IPS-NIHi7 (cell line): ENCODE data around the gene NMUR1.
A peak's percentile ranks its signal among the peaks of the same experiment; 100 is the strongest.

Experiments used
- DNase-seq: peaks from one replicate; pipeline ENCODE4 v3.0.0; 2012; ENCODE audit warnings: mixed read lengths; ENCODE audit errors: extremely low spot score

NMUR1 gene

DNA sequence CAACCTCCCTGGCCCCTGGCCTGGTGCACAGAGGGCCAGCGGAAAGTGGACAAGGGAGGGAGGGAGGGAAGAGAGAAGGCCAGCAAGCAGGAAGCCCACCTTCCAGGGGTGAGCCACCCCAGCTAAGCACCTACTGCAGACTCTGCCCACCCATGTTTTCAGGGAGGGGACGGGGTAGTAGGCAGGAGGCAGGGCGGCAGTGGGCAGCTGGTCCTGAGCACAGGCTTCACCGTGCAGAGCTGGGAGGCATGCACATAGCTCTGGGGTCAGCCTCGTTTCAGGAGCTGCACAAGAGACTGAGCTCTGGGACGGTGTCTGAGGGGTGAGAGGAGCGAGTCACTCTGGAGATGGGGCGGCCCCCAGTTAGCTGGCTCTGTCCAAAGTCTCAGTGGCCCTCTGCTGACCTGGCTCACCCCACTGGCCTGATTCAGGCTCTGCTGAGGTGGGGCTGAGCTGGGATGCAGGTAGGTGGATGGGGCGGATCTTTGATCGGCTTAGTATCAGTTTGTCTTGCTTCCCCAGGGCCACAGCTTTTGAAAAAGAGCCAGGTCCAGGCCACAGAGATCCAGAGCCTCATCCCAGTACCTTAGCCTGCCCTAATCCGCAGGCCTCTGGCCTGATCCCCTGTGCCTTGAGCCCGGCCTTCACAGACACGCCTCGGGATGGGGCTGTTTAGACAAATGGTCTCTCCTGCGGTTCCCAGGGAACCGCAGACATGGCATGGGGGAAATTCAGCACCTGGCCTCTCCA lies 3.7 kb downstream of the NMUR1 start:
- no peak for DNase-seq

DNA sequence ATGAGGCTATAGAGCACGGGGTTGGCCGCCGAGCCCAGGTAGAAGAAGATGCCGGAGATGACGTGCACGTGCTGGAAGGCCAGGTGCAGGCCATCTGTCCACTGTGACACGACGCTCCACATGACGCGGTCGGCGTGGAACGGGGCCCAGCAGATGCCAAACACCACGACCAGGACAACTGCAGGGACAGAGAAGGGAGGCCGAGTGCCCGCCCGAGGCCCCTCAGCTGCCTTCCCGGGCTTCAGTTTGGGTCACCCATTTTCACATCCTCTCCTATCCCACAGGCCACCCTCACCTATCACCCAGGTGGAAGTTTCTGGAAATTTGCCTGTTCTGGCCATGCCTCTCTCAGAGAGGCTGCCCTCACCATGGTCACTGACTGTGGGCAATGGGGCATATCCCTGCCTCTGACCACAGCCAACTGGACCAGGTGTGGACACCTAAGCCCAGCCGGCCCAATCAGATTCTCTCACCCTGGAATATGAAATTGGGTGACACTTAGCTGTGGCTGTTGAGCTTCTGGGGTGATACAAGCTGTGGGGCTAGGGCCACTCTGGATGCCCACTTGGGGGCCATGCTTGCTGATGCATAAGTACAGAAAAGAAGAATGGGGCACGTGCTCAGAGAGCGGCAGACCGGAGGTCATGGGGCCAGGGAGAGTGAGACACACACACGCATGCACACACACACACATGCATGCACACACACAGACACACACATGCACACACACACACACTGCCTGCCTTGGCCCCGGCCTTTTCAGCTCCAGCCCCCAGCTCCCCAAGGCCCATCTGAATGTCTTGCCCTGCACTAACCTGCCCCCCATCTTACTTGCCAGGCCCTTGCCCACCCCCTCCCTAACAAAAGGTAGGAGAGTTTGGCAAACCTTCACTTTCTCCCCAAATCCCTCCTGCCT lies 4.7 kb downstream of the NMUR1 start:
- no peak for DNase-seq

DNA sequence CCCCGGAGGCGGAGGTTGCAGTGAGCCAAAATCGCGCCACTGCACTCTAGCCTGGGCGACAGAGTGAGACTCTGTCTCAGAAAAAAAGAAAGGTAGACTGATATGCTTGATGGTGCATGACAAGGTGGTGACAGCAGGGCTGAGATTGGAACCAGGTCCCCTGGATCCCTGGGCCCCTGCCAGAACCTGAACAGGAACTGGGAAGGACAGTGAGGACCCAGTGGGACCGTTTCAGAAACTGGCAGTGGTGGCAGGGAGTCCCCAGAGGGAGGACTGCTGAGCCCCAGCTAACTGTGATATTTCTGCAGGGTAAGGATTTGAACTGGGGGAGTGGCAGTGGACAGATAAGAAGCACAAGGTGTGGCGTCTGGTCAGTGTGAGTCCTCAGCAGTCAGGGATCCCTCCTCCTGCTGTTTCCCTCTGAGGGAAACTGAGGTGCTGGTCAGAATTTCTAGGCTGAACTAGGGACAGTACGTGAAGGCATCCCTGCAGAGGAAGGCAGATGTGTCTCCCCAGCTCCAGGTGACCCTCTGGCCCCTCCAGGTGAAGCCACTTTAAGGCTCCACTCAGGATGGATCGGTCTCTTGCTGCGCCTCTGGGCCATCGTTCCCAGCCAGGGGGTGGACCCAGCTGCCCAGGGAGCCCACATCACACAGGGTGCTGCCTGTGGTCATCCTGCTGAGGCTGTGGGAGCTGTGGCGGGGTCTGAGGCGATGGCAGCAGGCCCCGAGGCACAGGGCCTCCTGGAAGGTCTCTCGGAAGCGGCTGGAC lies 5.6 kb downstream of the NMUR1 start:
- no peak for DNase-seq

DNA sequence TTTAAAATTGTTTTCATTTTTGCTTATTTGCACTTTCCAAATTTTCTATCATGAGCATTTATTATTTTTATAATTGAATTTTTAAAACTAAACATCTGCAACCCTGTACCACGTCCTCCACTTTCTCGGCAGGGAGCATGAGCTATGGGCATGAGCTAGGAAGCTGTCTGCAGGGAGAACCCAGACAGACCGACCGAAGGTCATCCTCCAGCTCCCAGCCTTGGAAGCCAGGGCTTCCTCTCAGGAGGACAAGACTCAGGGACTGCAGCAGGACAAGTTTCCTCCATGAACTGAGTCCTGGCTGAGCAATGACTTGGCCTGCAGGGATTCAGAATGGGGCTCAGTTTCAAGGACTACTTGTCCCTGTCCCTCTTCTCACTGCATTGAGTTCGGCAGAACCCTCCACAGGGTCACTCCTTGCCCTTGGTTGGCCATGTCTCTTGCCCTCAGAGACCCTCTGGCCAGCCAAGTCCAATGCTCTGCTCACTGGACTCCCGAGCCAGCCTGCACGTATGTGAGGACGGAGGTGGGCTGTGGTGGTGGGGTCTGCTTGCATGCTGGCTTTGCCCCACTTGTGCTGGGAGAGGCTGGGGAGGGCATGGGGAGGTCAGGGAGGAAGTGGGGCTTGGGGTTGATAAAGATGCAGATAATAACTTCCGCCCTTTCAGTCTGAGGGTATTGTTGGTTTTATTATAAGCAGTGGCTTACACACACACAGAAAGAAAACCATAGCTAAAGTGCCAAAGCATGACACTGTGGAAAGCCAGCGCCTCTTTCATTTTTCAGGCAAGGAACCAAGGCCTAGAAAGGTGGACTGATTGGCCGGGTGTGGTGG lies 6.6 kb downstream of the NMUR1 start:
- DNase-seq, result no peak

DNA sequence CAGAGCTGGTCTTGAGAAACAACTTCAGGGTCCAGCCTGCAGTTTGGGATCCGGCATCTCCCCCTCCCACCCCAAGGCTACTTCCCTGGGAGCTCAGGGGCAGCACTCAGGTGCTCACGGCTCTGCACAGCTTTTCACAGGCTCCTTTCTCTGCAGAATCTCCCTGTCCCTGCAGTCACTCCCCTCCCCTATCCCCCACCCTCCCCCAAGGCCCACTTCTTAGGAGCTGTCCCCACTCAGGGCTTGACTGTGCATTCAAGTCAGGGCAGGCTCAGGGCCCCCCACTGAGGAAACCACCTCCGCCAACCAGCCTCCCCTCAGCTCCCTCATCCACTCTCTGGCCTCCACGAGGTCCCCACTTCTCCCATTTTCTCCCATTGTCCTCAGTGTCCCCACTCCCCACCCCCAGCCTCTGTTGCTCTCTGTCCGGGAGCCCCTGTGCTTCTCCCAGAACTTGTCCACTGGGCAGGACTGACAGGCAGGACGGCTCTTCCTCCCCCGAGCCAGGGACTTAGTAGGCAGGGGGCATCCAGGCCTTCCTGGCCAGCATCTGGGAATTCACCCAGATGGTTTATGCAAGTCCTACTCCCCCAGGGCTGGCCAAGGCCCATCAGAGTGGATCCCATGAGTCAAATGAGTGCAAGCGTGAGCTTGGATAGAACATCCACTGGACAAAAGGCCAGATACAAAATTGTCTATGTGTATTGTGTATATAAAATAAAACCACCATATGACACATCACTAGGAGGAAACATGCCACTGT lies 7.6 kb downstream of the NMUR1 start:
- DNase-seq, result no peak

DNA sequence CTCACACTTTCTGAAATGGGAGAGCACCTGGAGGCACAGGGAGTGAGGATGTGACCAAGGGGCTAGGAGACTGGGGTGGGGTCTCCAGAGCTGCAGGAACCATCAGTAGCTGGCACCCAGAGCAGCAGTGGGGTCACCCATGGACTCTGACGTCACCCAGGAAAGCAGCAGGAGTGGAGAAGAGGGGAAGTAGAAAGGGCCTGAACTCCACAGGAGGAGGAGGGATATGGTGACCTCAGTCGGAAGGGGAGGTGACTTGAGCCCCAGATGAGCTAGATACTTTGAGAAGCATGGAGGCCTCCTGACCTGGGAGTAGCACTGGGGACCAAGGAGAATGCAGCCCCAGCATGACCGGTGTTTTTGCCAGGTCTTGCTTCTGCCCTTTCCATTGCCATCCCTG lies 8.8 kb downstream of the NMUR1 start:
- no peak for DNase-seq

DNA sequence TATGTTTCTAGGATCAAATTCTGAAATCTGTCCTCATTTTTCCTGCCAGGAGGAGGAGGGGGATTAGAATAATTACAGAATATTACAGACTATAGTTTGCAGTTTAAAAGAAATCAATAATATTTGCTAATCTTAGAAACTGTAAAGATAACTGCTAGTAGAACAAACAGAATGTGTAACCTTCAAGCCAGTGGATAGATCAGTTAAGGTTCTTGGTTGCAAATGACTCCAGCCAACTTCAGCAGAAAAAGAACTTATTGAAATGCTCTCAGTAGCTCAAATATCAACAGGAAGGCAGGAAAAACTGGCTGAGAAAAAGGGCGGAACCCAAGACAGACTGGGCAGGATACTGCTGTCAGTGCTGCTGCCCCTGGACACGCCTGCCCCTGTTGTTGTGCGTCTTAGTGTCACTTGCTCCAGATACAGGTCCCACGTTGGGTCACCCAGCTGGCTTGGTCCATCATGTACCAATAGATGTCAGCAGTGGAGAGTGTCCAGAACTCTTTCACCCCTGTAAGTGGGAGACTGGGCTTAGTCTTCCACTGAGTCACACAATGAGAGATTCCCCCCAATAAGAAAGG lies 10.2 kb downstream of the NMUR1 start:
- no peak for DNase-seq

DNA sequence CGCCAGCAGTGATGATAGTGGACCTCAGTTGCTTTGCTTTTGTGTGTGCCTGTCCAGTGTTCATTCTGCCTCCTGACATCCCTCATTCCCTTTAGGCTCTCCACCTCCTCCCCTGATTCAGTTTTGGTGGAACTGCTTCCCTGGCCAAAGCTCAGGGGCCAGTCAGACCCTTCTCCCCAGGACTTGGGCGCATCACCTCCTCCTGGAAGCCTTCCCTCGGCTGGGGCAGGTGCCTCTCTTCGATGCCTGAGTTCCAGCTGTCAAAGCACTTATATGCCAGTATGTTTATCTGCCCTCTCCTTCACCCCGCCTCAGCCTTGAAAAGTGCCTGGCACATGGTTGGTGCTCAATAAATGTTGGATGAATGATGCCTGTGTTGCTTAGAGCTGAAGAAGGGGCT lies 11.5 kb downstream of the NMUR1 start:
- no peak for DNase-seq

DNA sequence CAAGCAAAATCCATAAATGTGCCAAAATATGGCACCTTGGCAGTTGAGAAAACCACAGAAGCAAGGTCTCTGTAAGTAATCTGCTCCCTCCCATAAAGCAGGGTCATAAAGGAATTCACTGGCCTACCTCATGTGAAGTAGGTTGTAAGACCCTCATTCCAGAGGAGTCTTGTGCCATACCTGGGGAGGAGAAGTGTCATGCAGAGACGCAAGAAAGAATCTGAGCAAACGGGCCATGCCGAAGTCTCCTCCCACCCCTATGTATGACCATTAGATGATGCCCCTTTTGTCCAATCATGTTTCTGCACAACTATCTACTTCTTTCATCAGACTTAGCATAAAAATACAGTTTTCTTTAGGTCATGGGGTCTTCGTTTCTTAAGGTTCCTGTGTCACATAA lies 14.6 kb downstream of the NMUR1 start:
- no peak for DNase-seq

DNA sequence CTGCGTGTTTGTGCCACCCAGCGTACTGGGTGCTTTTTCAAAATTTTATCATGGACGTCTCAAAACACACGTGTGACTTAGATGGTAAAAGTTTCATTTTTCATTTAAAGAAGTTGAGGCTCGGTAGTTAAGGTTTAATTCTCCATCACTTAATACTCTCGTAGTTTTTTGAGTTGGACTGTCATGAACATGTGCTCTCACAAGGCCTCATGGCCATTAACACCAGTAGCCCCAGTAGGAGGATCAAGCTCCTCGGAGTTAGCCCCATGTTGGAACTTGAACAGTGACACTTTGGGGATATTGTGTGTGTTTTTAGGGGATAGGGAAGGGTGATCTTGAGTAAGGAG lies 15.3 kb downstream of the NMUR1 start:
- no peak for DNase-seq

DNA sequence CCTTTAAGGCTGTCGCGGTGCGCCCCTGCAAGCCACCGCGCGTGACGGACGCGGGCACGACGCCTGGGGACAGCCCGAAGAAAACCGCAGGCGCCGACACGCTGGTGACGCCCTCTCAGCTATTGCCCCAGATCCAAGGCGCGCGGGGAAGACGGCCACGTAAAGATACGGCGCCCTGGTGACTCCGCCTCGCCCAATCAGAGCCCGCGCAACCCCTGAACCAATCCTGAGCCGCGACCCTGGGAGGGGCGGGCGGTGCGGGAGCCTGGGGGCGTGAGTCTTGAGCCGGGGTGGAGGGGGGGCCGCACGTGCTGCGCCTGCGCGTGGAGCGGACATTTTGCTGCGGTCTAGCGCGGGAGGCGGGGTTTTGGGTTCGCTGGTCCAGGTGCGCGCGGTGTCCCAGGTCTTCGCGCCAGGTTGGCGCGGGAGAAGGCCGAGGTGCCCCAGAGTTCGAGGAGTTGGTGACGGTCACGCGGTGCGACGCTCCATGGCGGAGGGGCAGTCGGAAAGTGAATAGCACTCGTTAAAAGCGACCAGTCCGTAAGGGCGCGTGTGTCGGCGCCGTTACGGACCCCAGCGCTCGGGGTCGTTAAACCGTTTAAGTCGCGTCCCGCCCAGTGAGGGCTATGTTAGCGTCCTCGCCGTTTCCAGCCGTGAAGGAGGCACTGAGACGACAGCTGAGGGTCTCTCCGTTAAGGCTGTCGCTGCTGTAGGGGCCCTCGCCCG lies 15.9 kb downstream of the NMUR1 start:
- peak; percentile 100 for DNase-seq

DNA sequence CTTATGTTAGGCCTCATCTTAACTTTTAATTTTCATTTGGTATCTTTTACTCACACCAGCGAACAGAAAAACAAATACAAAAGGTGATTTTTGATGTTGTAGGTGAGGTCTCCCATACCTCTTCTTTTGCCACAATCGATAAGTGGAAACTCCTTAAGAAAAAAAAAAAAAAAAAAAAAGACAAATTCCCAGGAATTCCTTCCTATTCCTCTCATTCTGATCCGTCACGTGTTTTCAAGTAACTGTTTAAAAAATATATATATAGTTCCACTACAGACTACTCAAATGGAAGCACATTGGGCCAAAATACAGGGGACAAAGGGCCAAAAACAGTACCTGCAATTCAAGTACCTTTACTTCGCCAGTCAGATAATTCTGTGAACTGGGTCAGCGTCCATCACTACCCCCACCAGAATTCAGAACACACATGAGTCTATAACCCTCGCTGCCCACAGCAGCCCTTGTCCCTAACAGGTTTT lies 16.5 kb downstream of the NMUR1 start:
- DNase-seq, result no peak

DNA sequence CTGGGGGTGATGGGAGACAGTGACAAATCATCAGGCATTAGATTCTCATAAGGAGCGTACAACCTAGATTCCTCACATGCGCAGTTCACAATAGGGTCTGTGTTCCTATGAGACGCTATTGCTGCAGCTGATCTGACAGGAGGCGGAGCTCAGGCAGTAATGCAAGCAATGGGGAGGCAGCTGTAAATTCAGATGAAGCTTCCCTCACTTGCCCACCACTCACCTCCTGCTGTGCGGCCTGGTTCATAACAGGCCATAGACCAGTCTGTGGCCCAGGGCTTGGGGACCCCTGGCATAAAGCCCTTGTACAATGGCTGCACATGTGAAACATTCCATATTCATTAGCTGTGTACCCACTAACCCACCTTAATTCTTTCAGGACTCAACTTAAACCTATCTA lies 18.0 kb downstream of the NMUR1 start:
- no peak for DNase-seq

DNA sequence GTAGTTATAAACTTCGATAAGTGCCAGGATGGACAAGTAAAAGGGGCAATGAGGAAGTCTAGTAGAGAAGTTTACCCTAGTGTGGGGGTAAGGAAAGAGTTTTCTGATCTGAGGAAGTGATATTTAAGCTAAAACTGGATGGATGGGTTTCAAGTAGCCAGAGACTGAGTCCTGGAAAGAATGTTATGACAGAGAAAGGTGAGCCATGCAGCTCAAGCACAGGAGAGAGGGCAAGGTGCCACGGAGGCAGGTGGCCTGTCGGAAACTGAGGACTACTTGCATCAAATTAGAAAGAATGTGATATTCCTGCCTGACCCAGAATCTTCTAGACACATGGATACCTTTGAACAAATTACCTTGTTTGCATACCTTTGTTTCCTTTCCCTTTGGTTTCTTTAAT lies 26.5 kb downstream of the NMUR1 start:
- DNase-seq, result no peak

DNA sequence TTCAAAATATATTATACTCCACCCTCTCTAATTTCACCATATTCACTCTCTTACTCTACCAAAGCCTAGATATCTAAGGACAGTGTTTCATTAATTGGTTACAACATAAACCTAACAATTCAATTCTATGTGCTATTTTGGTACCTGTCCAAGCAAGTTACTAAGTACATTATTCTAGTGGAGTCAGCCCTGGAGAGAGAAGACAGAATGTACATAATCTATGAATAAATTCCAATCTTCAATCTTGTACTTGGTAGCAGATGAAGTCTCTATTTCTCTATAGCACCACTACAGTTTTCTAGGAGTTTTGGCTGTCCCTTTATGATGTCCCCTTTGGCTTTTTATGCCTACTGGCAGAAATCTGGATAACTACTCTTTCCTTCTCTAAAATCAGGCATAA lies 27.6 kb downstream of the NMUR1 start:
- no peak for DNase-seq

DNA sequence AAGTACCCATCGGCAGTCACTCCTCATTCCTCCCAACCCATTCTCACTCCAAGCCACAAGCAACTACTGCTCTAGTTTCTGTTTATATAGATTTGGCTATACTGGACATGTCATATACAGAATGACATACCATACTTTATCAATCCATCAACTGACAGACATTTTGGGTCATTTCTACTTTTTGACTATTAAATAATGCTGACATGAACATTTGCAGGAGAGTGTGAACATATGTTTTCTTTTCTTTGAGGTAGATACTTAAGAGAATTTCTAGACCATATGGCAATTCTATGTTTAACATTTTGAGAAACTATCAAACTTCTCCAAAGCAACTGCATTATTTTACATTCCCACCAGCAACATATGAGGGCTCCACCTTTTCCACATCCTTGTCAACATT lies 32.6 kb downstream of the NMUR1 start:
- no peak for DNase-seq

DNA sequence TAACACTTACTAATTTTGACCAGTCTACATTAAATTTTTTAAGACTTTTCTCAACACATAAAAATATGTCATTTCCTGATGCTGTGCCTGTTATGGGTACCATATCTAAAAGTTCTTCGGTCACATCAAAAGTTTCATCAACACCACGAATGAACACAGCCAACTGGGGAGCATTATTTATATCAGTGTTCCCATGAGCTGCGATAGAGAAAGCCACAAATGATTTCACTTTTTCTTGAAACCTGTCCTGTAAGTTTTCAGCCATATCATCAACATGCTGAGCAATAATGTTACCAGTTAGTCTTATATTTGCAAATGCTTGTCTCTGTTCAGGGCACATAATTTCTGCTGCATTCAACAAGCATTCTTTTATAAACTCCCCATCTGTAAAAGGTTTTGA lies 35.6 kb downstream of the NMUR1 start:
- DNase-seq, result no peak

DNA sequence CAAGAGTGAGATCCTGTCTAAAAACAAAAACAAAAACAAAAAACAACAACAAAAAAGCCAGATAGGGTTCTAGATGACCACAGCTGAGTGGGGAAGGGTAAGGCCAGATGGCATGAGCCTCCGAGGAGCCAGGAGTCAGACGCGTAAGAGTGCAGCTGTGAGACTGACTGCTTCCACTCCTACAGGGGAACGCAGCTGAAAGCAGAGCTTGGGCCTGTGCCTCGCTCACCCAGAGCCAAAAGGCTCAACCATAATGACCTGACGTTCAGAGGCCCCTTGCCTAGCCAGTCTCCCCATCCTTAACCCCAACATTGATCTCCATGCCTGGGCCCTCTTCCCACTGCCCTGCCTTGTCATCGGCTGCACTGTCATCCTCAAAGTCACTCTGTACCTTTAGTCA lies 39.4 kb downstream of the NMUR1 start:
- no peak for DNase-seq

DNA sequence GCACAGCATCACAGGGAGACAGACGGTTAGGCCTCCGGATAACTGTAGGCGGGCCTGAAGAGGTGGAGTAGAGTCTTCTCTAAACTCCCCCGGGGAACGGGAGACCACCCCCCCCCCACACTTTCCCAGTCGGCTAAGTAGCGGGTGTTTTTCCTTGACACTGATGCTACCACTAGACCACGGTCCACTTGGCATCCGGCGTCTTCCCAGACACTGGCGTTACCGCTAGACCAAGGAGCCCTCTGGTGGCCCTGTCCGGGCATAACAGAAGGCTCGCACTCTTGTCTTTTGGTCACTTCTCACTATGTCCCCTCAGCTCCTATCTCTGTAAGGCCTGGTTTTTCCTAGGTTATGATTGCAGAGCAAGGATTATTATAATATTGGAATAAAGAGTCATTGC lies 40.3 kb downstream of the NMUR1 start:
- DNase-seq, result no peak

DNA sequence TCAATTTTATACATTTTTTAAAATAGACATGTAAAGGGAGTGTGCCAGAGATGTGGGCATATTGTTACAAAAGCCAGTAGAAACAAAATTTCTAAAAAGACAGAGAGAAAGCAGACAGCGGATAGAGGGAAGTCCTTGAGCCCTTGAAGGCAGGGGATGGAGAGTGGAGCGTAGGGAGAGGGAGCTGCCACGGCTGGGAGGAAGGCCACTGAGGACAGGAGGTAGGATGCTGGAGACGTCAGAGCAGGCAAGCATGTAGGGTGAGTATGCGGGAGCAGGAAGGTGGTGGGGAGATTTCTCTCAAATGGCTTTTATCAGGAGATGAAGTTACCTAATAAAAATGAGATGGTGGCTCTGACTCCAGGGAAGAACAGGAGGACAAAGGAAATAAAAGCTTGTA lies 41.9 kb downstream of the NMUR1 start:
- no peak for DNase-seq
